Neural cell (in vitro differentiated cells): ENCODE measurements around the gene ITPR3.

Experiments used
- EP300 ChIP-seq: fragments of 450-650 bp; conservative IDR thresholded peaks from 2 replicates; pipeline ENCODE4 v1.6.1; 2014; ENCODE audit warnings: antibody characterized with exemption, mild to moderate bottlenecking, moderate library complexity; ENCODE audit not compliant: poor library complexity, severe bottlenecking
- EZH2 ChIP-seq: fragments of 200-600, 300-800 bp; shearing (Covaris generic), sonication (generic); IDR thresholded peaks from 2 replicates; pipeline ENCODE4 v1.6.1; 2014; ENCODE audit warnings: antibody characterized with exemption, low read length, borderline replicate concordance, mild to moderate bottlenecking; ENCODE audit not compliant: insufficient read depth, poor library complexity, severe bottlenecking
- MXI1 ChIP-seq: fragments of 450-650 bp; conservative IDR thresholded peaks from 2 replicates; pipeline ENCODE4 v1.6.1; 2014; ENCODE audit warnings: antibody characterized with exemption, mild to moderate bottlenecking; ENCODE audit not compliant: poor library complexity, severe bottlenecking
- POLR2AphosphoS5 ChIP-seq: IDR thresholded peaks from 2 replicates; pipeline ENCODE4 v1.6.1; 2012
- RAD21 ChIP-seq: fragments of 450-650 bp; conservative IDR thresholded peaks from 2 replicates; pipeline ENCODE4 v1.6.1; 2014; ENCODE audit warnings: antibody characterized with exemption, mild to moderate bottlenecking, moderate library complexity
- REST ChIP-seq: IDR thresholded peaks from 2 replicates; pipeline ENCODE4 v1.6.1; 2012; ENCODE audit warnings: borderline replicate concordance
- TF ChIP-seq, protein P1 (sequence below): fragments of 450-650 bp; IDR thresholded peaks from 2 replicates; pipeline ENCODE4 v1.5.1; 2014; ENCODE audit warnings: antibody characterized with exemption, mild to moderate bottlenecking, moderate library complexity; ENCODE audit not compliant: poor library complexity, severe bottlenecking

DNA sequence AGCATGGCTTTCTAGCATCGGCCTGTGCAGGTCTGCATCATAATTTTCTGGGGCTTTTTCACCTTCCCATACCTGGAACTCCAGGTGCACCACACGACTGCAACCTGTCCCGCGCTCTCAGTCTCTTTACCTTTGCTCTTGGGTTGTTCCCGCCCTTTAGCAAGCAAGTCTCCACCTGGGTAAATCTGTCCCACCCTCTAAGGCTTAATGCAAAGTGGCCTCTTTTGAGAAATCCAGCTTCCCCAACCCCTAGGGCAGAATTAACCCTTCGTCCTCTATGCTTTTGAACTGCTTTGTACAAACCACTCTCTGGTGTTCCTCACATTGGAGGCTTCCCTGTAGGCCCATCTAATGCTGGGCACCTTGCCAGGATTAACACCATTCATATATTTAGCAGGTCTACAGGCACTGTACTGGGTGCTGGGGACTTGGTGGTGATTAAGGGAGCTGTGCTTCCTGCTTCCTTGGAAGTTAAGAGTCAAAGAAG is 2.8 kb downstream of the ITPR3 start:
- TF ChIP-seq RAD21 (no peak), POLR2AphosphoS5 (no peak), EP300 (no peak), REST (no peak), EZH2 (no peak), MXI1 (no peak)
- TF ChIP-seq, protein P1, sequence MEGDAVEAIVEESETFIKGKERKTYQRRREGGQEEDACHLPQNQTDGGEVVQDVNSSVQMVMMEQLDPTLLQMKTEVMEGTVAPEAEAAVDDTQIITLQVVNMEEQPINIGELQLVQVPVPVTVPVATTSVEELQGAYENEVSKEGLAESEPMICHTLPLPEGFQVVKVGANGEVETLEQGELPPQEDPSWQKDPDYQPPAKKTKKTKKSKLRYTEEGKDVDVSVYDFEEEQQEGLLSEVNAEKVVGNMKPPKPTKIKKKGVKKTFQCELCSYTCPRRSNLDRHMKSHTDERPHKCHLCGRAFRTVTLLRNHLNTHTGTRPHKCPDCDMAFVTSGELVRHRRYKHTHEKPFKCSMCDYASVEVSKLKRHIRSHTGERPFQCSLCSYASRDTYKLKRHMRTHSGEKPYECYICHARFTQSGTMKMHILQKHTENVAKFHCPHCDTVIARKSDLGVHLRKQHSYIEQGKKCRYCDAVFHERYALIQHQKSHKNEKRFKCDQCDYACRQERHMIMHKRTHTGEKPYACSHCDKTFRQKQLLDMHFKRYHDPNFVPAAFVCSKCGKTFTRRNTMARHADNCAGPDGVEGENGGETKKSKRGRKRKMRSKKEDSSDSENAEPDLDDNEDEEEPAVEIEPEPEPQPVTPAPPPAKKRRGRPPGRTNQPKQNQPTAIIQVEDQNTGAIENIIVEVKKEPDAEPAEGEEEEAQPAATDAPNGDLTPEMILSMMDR: no peak
